Esophagus squamous epithelium (tissue), 5 donors: ENCODE results near the gene CCNY. TPM values are rescaled to one million over a fixed set of nuclear protein-coding genes. Genes with fewer than 3 reads are reported as not detected.

Experiments
- DNase-seq: peaks from one replicate; lab custom pipeline; 2025; lab: John Stamatoyannopoulos, UW
- H3K27ac ChIP-seq, 4 donors: fragments of 200-600 bp; sonication (generic); one replicate each; pipeline ENCODE4 v1.5.1; 2016 to 2019; ENCODE audit warnings: mild to moderate bottlenecking in 1 of 4
- H3K27me3 ChIP-seq, 4 donors: fragments of 200-600 bp; sonication (generic); 1 replicate in 3 of 4; 2 replicates in 1 of 4; pipeline versions ENCODE4 v1.5.1 to v1.6.0; 2017 to 2021; ENCODE audit warnings: antibody characterized with exemption in 1 of 4
- H3K36me3 ChIP-seq, 3 donors: fragments of 200-600 bp; sonication (generic); one replicate each; pipeline ENCODE4 v1.5.1; 2016 to 2019
- H3K4me1 ChIP-seq, 3 donors: fragments of 200-600 bp; sonication (generic); one replicate each; pipeline ENCODE4 v1.5.1; 2017 to 2019
- H3K4me3 ChIP-seq, 4 donors: fragments of 200-600 bp; sonication (generic); 1 replicate in 3 of 4; 2 replicates in 1 of 4; pipeline ENCODE4 v1.5.1; 2016 to 2019; ENCODE audit warnings: mild to moderate bottlenecking in 2 of 4, moderate library complexity in 1 of 4
- H3K9me3 ChIP-seq, 3 donors: fragments of 200-600 bp; sonication (generic); one replicate each; pipeline ENCODE4 v1.5.1; 2016 to 2019
- CTCF ChIP-seq, 6 experiments: fragments of 450-650 bp in 4 of 6; fragments of 200-600 bp in 2 of 6; sonication (generic) in 2 of 6; IDR thresholded peaks; one replicate each; pipeline ENCODE4 v1.5.1; 2016 to 2019; ENCODE audit warnings: antibody characterized with exemption in 6 of 6, mild to moderate bottlenecking in 4 of 6, moderate library complexity in 4 of 6
- POLR2A ChIP-seq, 4 donors: fragments of 450-650 bp; IDR thresholded peaks; one replicate each; pipeline ENCODE4 v1.6.1; 2017; ENCODE audit warnings: antibody characterized with exemption in 4 of 4, mild to moderate bottlenecking in 4 of 4, moderate library complexity in 3 of 4
- WGBS, 2 donors: methylation state at CpG; one replicate each; pipeline ENCODE4 v1.1.5; 2018; 5-methylcytosine and 5-hydroxymethylcytosine counted together
- intact Hi-C: fragments of 100-400 bp; cut with DNase I; formaldehyde crosslinking; loops from one replicate; pipeline ENCODE4 v1.15.0; 2022
- total RNA-seq, 4 donors: library from RNA; depleted of rRNA; stranded (reverse); fragments of >200 nt; gene quantifications; one replicate each; pipeline ENCODE4 v1.1.0, GENCODE V29; 2016
- donor health status: DM: yes; HTN: yes; CAD: no.

Gene CCNY
- total RNA-seq, 4 donors from 2014 or later, result 24.1 to 41.5 (median 30.4) TPM

- no peak for DNase-seq
- Histone ChIP-seq H3K36me3 (no peaks in the 10 kb centered on the region), H3K4me3 (no peak overlapping the region), H3K27me3 (no peaks in the 10 kb centered on the region), H3K9me3 (no peaks in the 10 kb centered on the region), H3K27ac (no peak overlapping the region), H3K4me1 (peaks cover 4 to 65% (median 27%) of the 10 kb centered on the region in 3 donors)
- TF ChIP-seq POLR2A (IDR thresholded peaks at IDR 0.05) (no peak), CTCF (IDR thresholded peaks at IDR 0.05) (no peak)
- intact Hi-C loops, result no loop called here
- 72 to 87% methylated on average over 4 to 5 of the region's 5 CpGs for WGBS, 2 donors
Measured at GRCh38 chr10:35465673-35466072, 129.4 kb downstream of the CCNY start.

GRCh38 chr10:35466170-35466569 is 129.9 kb downstream of the CCNY start:
- no peak for DNase-seq
- no peaks in the 10 kb centered on the region for H3K27me3 ChIP-seq
- no peaks in the 10 kb centered on the region for H3K9me3 ChIP-seq
- H3K4me1 ChIP-seq, result peaks cover 4 to 65% (median 22%) of the 10 kb centered on the region in 3 donors
- intact Hi-C loops, result no loop called here
- no peak overlapping the region for H3K4me3 ChIP-seq
- TF ChIP-seq POLR2A (IDR thresholded peaks at IDR 0.05) (no peak), CTCF (IDR thresholded peaks at IDR 0.05) (no peak)
- H3K27ac ChIP-seq, result no peak overlapping the region
- WGBS, 2 donors, result 86 to 94% methylated on average over 4 to 5 of the region's 5 CpGs
- H3K36me3 ChIP-seq, result no peaks in the 10 kb centered on the region

- no peak for DNase-seq
- H3K27me3 ChIP-seq, result no peaks in the 10 kb centered on the region
- no peaks in the 10 kb centered on the region for H3K36me3 ChIP-seq
- 94 to 95% methylated on average over 3 to 4 of the region's 4 CpGs for WGBS, 2 donors
- no peak for TF ChIP-seq CTCF (IDR thresholded peaks at IDR 0.05)
- no peak for TF ChIP-seq POLR2A (IDR thresholded peaks at IDR 0.05)
- no peaks in the 10 kb centered on the region for H3K9me3 ChIP-seq
- peaks cover 4 to 61% (median 20%) of the 10 kb centered on the region in 3 donors for H3K4me1 ChIP-seq
- intact Hi-C loops, result no loop called here
- H3K4me3 ChIP-seq, result no peak overlapping the region
- no peak overlapping the region for H3K27ac ChIP-seq
Measured at GRCh38 chr10:35466661-35467060, 130.4 kb downstream of the CCNY start.

GRCh38 chr10:35467186-35467585 is 130.9 kb downstream of the CCNY start:
- intact Hi-C loops, result no loop called here
- H3K4me1 ChIP-seq, result peaks cover 4 to 56% (median 20%) of the 10 kb centered on the region in 3 donors
- no peak overlapping the region for H3K4me3 ChIP-seq
- no peaks in the 10 kb centered on the region for H3K27me3 ChIP-seq
- DNase-seq, result no peak
- H3K9me3 ChIP-seq, result no peaks in the 10 kb centered on the region
- H3K36me3 ChIP-seq, result no peaks in the 10 kb centered on the region
- TF ChIP-seq CTCF (IDR thresholded peaks at IDR 0.05) (no peak), POLR2A (IDR thresholded peaks at IDR 0.05) (no peak)
- no peak overlapping the region for H3K27ac ChIP-seq

- TF ChIP-seq POLR2A (IDR thresholded peaks at IDR 0.05), result no peak
- TF ChIP-seq CTCF (IDR thresholded peaks at IDR 0.05), result no peak
- intact Hi-C loops, result no loop called here
- Histone ChIP-seq H3K9me3 (no peaks in the 10 kb centered on the region), H3K27ac (no peak overlapping the region), H3K27me3 (no peaks in the 10 kb centered on the region), H3K36me3 (no peaks in the 10 kb centered on the region), H3K4me1 (peaks cover 0 to 24% (median 0%) of the 10 kb centered on the region in 3 donors), H3K4me3 (no peak overlapping the region)
- 76 to 79% methylated on average over 9 of the region's 9 CpGs for WGBS, 2 donors
- no peak for DNase-seq
Measured at GRCh38 chr10:35470248-35470924, 134.1 kb downstream of the CCNY start.
